PC-9 (cell line): Measurements from ENCODE around the gene IGLL1. TPM values are rescaled to one million over a fixed set of nuclear protein-coding genes. Genes with fewer than 3 reads are reported as not detected.
"Not testable (repeated sequence)": the region's sequence is repeated elsewhere in the genome, so short reads cannot be mapped to it uniquely, and the experiment has no call there.

Experiments
- BruUV-seq: library from RNA; stranded (reverse); fragments of 400-500 nt; replicated peaks from 2 replicates; lab custom pipeline; 2021; lab: Mats Ljungman, UMichigan
- CTCF ChIA-PET: fragments of 300-600 bp; sonication (Branson Sonifier 250); formaldehyde crosslinking; loops from one replicate; lab custom pipeline; 2022; ENCODE audit warnings: antibody characterized with exemption; lab: Charles Lee
- POLR2A ChIA-PET: fragments of 300-600 bp; sonication (Branson Sonifier 250); formaldehyde crosslinking; loops from one replicate; lab custom pipeline; 2022; ENCODE audit warnings: antibody characterized with exemption; ENCODE audit not compliant: unreplicated experiment; lab: Charles Lee
- DNase-seq, 2 experiments: peaks; one replicate each; pipeline versions ENCODE4 v3.0.0 to v3.0.0-alpha.2; 2015 to 2022; ENCODE audit warnings: mixed read lengths in 1 of 2
- H2AFZ ChIP-seq: fragments of 200-600 bp; sonication (generic); 2 replicates; pipeline ENCODE4 v1.8.1; 2017; ENCODE audit warnings: antibody characterized with exemption
- H3F3A ChIP-seq: fragments of 200-600 bp; sonication (generic); 2 replicates; pipeline ENCODE4 v1.8.1; 2017; ENCODE audit warnings: antibody characterized with exemption, mild to moderate bottlenecking, low read depth; ENCODE audit not compliant: insufficient read depth
- H3K27ac ChIP-seq: fragments of 200-600 bp; sonication (generic); 2 replicates; pipeline ENCODE4 v1.6.1; 2016; ENCODE audit warnings: mixed run types
- H3K27me3 ChIP-seq: fragments of 200-600 bp; sonication (generic); 2 replicates; pipeline ENCODE4 v1.6.1; 2016; ENCODE audit warnings: low read depth, mixed run types; ENCODE audit not compliant: insufficient read depth
- H3K36me3 ChIP-seq: fragments of 200-600 bp; sonication (generic); 2 replicates; pipeline ENCODE4 v1.6.1; 2016; ENCODE audit warnings: low read depth, mixed run types
- H3K4me1 ChIP-seq: fragments of 200-600 bp; sonication (generic); replicated peaks from 2 replicates; pipeline ENCODE4 v1.6.1; 2016; ENCODE audit warnings: mixed run types; ENCODE audit not compliant: insufficient read depth
- H3K4me2 ChIP-seq: fragments of 200-600 bp; sonication (generic); 2 replicates; pipeline ENCODE4 v1.6.1; 2017; ENCODE audit warnings: mixed run types
- H3K4me3 ChIP-seq: fragments of 200-600 bp; sonication (generic); 2 replicates; pipeline ENCODE4 v1.6.1; 2016; ENCODE audit warnings: mixed run types
- H3K79me2 ChIP-seq: fragments of 200-600 bp; sonication (generic); 2 replicates; pipeline ENCODE4 v1.6.1; 2017; ENCODE audit warnings: low read depth, mixed run types
- H3K9me2 ChIP-seq: fragments of 200-600 bp; sonication (generic); 2 replicates; pipeline ENCODE4 v1.8.1; 2017; ENCODE audit warnings: mild to moderate bottlenecking; ENCODE audit not compliant: insufficient read depth
- H3K9me3 ChIP-seq: fragments of 200-600 bp; sonication (generic); 2 replicates; pipeline ENCODE4 v1.8.1; 2016; ENCODE audit warnings: low read depth; ENCODE audit not compliant: insufficient read depth
- H4K20me1 ChIP-seq: fragments of 200-600 bp; sonication (generic); 2 replicates; pipeline ENCODE4 v1.8.1; 2017; ENCODE audit not compliant: insufficient read depth
- EZH2 ChIP-seq: fragments of 200-600 bp; sonication (generic); IDR thresholded peaks from 2 replicates; pipeline ENCODE4 v1.8.0; 2017; ENCODE audit warnings: antibody characterized with exemption, low read depth
- intact Hi-C: fragments of 100-400 bp; cut with micrococcal nuclease; formaldehyde crosslinking; loops from one replicate; pipeline ENCODE4 v1.10.0; 2022; ENCODE audit not compliant: unreplicated experiment
- total RNA-seq: library from RNA; stranded (reverse); gene quantifications from 2 replicates; pipeline ENCODE4 v1.2.3, GENCODE V29; 2021
- TF ChIP-seq, protein P1 (sequence below): fragments of 200-600 bp; sonication (generic); conservative IDR thresholded peaks from 2 replicates; pipeline ENCODE4 v1.6.1; 2017; ENCODE audit warnings: mixed run types, antibody characterized with exemption, mild to moderate bottlenecking, moderate library complexity

IGLL1 gene
- total RNA-seq, 1 experiment from 2014 or later, result not detected

DNA sequence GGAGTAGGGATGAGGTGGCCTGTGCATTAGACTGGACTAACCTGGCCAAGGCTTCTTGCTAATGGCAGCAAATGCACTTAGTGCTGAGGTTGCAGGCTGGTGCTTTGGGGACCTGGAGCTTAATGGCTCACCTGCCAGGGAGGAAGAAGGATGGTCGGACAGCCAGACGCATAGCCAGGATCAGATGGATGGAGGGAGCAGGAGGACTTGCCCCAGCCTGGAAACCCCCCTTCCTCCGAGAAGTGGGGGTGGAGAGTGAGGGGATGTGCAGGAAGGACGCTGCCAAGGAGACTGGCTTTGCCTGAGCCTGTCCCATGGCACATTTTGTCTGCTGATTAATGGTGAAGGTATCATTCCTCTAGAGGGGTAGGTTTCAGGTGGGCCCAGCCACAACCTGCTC, 17.9 kb downstream of the IGLL1 start:
- Histone ChIP-seq H3K4me2 (no peak overlapping the region), H3K36me3 (no peaks in the 10 kb centered on the region), H3K4me1 (no peaks in the 10 kb centered on the region), H3K79me2 (no peaks in the 10 kb centered on the region), H3F3A (no peaks in the 10 kb centered on the region), H3K9me2 (no peaks in the 10 kb centered on the region), H3K4me3 (no peak overlapping the region), H3K27me3 (peaks cover 46% of the 10 kb centered on the region), H3K27ac (no peak overlapping the region), H3K9me3 (no peaks in the 10 kb centered on the region), H4K20me1 (no peaks in the 10 kb centered on the region), H2AFZ (no peak overlapping the region)
- POLR2A ChIA-PET, result no interaction called here
- no TSS peak for BruUV-seq
- CTCF ChIA-PET, result no interaction called here
- intact Hi-C loops, result no loop called here
- no peak for DNase-seq
- TF ChIP-seq EZH2, result no peak
- TF ChIP-seq, protein P1, sequence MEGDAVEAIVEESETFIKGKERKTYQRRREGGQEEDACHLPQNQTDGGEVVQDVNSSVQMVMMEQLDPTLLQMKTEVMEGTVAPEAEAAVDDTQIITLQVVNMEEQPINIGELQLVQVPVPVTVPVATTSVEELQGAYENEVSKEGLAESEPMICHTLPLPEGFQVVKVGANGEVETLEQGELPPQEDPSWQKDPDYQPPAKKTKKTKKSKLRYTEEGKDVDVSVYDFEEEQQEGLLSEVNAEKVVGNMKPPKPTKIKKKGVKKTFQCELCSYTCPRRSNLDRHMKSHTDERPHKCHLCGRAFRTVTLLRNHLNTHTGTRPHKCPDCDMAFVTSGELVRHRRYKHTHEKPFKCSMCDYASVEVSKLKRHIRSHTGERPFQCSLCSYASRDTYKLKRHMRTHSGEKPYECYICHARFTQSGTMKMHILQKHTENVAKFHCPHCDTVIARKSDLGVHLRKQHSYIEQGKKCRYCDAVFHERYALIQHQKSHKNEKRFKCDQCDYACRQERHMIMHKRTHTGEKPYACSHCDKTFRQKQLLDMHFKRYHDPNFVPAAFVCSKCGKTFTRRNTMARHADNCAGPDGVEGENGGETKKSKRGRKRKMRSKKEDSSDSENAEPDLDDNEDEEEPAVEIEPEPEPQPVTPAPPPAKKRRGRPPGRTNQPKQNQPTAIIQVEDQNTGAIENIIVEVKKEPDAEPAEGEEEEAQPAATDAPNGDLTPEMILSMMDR, result no peak

DNA sequence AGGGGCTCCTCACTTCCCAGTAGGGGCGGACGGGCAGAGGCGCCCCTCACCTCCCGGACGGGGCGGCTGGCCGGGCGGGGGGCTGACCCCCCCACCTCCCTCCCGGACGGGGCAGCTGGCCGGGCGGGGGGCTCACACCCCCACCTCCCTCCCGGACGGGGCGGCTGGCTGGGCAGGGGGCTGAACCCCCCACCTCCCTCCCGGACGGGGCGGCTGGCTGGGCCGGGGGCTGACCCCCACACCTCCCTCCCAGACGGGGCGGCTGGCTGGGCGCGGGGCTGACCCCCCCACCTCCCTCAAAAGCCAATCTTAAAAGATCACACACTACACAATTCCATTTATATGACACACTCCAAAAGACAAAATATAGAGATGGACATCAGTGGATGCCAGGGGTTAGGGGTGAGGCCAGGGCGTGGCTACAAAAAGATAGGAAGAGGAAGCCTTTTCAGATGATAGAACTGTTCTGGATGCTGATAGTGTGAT, 19.0 kb downstream of the IGLL1 start:
- H3K27ac ChIP-seq, intact Hi-C loops, H3F3A ChIP-seq, H3K79me2 ChIP-seq, DNase-seq, H3K4me2 ChIP-seq, CTCF ChIA-PET, BruUV-seq, POLR2A ChIA-PET, H3K4me3 ChIP-seq, H2AFZ ChIP-seq, H3K36me3 ChIP-seq, H3K9me2 ChIP-seq, H4K20me1 ChIP-seq, H3K4me1 ChIP-seq, H3K9me3 ChIP-seq: not testable (repeated sequence)
- peaks cover 54% of the 10 kb centered on the region for H3K27me3 ChIP-seq

DNA sequence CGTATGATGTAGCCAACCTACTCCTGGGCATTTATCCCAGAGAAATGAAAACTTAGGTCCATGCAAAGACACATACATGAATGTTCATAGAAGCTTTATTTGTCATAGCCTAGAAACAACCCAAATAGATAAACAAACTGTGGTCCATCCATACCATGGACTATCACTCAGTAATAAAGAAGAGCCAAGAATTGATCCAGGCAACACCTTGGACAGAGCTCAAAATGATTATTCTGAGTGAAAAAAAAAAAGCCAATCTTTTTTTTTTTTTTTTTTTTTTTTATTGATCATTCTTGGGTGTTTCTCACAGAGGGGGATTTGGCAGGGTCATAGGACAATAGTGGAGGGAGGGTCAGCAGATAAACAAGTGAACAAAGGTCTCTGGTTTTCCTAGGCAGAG, 19.9 kb downstream of the IGLL1 start:
- BruUV-seq, DNase-seq, H3K4me1 ChIP-seq, H3K9me2 ChIP-seq, H3K36me3 ChIP-seq, H3F3A ChIP-seq, H3K79me2 ChIP-seq, H4K20me1 ChIP-seq, H3K27ac ChIP-seq, intact Hi-C loops, H3K9me3 ChIP-seq, H3K4me2 ChIP-seq, POLR2A ChIA-PET, H3K4me3 ChIP-seq, H2AFZ ChIP-seq, CTCF ChIA-PET: not testable (repeated sequence)
- peaks cover 59% of the 10 kb centered on the region for H3K27me3 ChIP-seq

DNA sequence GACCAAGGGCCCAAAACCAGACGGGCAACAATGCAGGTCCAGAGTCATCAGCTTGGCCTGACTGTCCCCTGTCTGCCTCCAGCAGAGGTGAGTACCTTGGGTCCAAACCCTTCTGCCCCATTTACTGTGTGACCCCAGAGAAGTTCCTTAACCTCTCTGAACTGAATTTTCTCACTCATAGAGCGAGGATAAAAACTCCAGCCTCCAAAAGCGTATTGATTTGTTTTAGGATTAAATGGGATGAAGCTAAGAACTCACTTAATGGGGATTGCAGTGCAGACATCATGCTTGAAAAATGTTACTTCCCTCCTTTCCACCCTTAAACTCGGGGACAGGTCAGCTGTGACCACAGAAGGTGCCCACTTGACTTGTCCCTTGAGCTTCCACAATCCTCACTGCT, 22.6 kb downstream of the IGLL1 start:
- no peak for DNase-seq
- H3K9me2 ChIP-seq, result no peaks in the 10 kb centered on the region

More for the DNA sequence above, 22.6 kb downstream of the IGLL1 start:
- intact Hi-C loops, result no loop called here
- Histone ChIP-seq H3F3A (no peaks in the 10 kb centered on the region), H3K4me3 (no peak overlapping the region), H3K4me2 (no peak overlapping the region), H2AFZ (no peak overlapping the region), H3K36me3 (no peaks in the 10 kb centered on the region), H4K20me1 (no peaks in the 10 kb centered on the region), H3K4me1 (no peaks in the 10 kb centered on the region), H3K27me3 (peaks cover 55% of the 10 kb centered on the region), H3K27ac (no peak overlapping the region), H3K79me2 (no peaks in the 10 kb centered on the region), H3K9me3 (no peaks in the 10 kb centered on the region)
- no peak for TF ChIP-seq EZH2
- TF ChIP-seq, protein P1, result no peak
- CTCF ChIA-PET, result no interaction called here
- BruUV-seq, result no TSS peak
- POLR2A ChIA-PET, result no interaction called here
